HUDEP-2 (cell line): ENCODE data around the gene COL28A1.
"Not testable (repeated sequence)": the region's sequence is repeated elsewhere in the genome, so short reads cannot be mapped to it uniquely, and the experiment has no call there.

ENCODE experiments used
- DNase-seq, 76 experiments: peaks; one replicate each; lab custom pipeline; 2025; ENCODE audit not compliant: unreplicated experiment in 76 of 76; lab: John Stamatoyannopoulos, UW

The COL28A1 gene

GRCh38 chr7:7421826-7422225 lies 113.8 kb downstream of the COL28A1 start:
- no peak for DNase-seq

- no peak for DNase-seq
These were observed 116.7 kb downstream of the COL28A1 start for GRCh38 chr7:7418997-7419396.

DNA sequence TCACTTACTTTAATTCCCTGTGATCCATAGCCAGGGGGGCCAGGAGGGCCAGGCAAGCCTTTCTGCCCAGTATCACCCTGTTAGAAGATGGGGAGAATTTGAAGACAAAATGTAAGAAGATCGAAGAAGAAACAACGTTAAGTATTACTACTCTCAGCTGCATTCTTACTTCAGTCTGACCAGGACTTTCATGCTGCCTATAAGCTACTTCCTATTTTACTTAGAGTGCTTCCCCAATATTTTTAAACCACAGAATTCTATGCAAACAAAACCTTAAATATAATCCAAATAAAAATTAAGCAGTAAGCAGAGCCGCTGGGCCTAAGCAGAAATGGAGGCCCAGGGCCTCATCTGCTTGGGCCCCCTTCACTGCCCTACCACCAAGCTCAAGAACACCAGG lies 117.8 kb downstream of the COL28A1 start:
- no peak for DNase-seq

DNA sequence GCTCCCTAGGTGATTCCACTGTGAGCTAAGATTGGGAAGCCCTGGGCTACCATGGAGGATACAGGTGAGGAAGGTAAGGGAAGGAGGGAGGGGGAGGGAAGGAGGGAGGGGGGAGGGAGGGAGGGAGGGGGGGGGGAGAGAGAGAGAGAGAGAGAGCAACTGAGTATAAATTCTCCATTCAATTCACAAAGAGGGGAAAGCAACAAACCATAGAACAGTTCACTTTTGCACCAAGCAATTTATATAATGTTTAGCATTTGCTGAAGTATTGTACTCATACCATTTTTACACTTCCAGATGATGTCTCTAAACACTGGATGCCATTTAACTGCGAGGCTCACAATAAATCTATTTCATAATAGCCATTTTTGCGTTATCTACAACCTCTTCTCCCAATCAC lies 118.3 kb downstream of the COL28A1 start:
- DNase-seq: no peak

DNA sequence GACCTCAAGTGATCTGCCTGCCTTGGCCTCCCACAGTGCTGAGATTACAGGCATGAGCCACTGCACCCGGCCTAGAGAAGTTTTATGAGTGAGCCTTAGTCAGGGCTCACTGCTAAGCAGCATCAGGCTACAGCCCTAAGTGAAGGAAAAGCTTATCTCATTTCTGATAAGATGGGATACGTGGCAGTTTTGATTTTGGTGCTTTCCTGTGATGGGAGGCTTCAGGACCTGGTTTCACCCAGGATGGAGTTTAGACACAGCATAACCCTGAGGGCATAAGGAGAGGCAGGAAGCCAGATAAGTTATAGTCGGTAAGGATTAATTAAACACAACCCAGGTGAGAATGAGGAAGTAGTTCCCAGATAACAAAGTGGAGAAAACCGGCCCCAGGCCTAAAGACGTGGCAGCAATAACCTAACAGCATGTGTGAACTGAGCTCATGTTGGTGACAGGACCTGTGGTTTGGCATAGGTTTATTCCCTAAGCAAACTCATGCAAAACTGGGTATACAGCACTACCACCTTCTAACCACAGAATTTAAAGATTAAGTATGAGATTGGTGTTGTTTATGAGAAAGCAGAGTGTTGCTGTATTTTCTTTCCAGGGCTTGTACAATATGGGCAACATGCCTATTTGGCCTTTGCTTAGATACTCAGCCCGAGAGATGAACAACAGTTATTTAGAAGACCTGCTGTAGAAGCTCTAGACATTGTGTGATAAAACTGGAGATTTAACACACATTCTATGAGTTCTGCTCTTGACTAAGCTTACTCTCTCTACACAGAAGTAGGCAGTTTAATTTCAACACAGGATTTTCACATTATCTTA lies 119.4 kb downstream of the COL28A1 start:
- no peak for DNase-seq

- no peak for DNase-seq
These were observed 120.7 kb downstream of the COL28A1 start for GRCh38 chr7:7414791-7415603.

DNA sequence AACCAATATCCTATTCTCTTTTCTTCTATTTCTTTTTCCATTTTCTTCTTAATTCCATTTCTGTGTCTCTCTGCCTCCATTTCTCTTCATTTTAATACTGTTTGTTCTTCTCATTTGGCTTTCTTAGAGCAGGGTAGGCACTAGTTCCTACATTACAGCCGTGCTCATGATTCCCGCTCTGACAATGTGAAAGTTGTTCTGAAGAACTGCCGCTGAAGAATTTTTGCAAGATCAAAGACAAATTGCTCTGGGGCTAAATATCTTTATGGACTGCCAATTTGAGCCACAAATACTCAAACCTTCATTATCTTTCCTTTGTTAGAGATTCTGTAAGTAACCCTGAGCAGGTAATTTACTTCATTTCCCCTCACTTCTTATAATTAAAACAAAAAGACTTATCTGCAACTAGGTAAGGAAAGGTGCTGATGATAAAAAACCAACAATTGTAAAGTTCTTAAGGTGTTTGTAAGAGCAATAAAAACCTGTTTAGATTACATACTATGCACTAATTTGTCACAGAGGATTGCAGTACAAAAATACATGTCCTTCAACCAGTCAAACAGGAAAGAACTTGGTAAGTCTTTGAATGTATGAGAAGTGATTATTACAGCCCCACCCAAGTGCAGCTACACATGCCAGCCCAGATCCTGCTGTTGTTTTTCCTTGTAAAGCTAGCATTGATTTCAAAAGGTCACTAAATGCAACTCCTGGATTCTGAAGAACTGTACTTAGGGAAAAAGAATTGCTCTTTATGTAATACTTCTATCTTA lies 127.5 kb downstream of the COL28A1 start:
- no peak for DNase-seq

DNA sequence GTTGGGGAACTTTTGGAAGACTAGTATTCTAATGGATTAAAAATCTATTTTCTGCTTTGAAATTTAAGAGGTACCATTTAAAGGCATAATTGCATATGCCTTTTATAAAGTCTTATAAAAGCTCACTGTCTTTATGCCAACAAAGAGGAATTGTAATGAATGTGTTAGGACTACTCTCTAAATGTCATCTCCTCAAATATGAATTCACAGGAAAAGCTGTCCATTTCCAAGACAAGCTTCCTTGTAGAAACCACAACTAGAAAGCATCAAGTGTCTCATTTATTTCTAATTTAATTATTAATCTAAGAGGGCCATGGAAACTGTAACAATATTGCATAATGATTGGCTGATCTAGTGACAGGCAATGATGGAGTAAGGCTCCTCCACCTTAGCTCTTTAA lies 130.2 kb downstream of the COL28A1 start:
- DNase-seq: no peak

DNA sequence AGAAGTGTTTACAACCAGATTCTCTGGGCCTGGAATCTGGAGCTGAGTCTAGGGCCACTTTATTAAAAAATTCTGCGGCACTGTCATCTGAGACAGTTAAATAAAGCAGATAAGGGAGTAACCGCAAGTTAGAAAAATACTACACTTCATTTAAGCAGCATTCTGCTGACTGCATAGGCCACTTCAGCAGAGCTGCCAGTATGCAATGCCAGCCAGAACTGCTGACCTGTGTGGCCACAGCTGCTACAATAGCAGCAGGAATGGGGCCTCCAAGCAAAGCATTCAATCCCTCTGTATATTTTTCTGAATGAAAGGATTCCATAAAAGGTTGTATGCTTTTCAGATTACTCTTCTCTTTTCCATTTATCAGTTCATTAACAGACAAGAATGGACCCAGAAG lies 136.0 kb downstream of the COL28A1 start:
- no peak for DNase-seq

- DNase-seq: no peak
These were observed 139.9 kb downstream of the COL28A1 start for GRCh38 chr7:7395785-7396184.

GRCh38 chr7:7388164-7388563 lies 147.5 kb downstream of the COL28A1 start:
- not testable (repeated sequence) for DNase-seq

DNA sequence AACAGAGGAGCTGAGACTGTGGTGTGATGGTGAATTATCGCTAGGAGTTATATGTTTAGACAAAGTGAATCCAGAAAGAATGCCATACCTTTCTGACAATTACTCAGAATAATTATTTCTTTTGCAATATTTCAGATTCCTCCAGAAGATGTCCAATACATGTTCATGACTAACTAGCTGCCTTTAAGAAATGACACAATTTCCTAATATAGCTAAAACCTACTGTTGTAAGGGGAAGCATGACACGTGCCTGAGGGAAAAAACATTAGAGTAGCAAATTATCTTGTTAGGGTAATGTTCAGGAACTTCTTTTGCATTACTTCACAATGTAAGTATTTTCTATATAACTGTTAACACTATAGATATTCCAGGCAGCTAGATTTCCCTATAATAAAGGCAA lies 150.3 kb downstream of the COL28A1 start:
- DNase-seq: no peak

DNA sequence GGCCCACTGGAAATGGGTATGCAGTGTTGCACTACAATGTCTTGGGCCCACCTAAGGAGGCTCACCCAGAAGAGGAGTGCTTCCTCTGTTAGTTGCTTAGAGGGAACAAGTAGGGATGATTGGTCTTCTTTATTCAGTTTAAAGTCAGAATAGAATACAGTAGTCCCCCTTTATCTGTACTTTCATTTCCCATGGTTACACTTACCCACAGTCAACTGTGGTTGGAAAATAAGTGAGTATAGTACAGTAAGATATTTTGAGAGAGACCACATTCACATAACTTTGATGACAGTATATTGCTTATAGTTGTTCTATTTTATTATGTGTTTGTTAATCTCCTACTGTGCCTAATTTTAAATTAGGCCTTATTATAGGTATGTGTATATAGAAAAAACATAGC lies 151.4 kb downstream of the COL28A1 start:
- DNase-seq: no peak

DNA sequence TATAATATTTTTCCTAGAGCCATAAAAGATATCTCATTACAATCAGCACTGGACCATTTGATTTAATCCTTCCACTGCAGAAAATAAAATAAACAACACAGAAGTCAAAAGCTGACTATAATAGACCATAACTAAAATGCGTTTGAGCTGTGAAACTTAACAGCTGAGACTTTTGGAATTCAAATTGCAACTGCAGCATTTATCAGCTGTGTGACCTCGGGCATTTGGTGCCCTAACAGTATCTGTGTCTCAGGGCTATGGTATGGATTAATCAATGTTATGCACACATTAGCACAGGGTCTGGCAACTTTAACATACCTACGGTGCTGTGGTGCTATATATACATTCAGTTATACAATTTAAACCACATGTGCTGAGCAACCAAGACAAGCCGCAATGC lies 160.1 kb downstream of the COL28A1 start:
- no peak for DNase-seq

GRCh38 chr7:7370076-7370475 lies 165.6 kb downstream of the COL28A1 start:
- no peak for DNase-seq

DNA sequence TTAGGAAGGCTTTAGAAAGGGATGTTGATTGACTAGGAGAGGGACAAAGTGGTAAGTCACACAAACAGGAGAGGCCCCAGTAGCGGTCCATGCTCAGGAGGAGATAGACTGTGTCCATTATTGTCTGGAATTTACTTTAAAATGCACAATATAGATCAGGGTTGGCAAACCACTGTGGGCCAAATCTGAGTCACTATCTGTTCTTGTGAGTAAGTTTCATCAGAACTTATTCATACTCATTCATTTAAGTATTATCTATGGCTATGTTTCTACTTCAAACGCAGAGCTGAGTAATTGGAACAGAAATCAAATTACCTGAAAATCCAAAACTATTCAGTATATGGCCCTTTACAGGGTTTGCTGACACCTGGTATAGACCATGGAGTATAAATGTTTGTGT lies 166.5 kb downstream of the COL28A1 start:
- DNase-seq: no peak

DNA sequence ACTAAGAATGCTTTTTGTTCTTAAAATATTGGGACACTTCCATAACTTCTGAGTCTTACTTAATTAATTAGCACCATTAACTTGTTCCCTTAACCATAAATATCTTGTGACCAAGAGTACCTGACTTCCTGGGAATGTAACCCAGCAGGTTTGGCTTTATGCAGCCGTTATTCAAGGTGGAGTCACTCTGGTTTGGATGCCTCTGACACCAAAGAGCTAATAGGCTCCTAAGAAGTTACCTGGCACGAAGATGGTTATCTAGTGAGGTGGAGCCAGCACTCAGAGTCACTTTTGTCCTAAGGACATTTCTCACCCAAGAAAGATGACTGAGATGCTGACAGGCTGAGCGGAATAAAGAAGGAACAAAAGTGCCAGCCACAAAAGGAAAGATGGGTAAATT lies 181.0 kb downstream of the COL28A1 start:
- DNase-seq: no peak

DNA sequence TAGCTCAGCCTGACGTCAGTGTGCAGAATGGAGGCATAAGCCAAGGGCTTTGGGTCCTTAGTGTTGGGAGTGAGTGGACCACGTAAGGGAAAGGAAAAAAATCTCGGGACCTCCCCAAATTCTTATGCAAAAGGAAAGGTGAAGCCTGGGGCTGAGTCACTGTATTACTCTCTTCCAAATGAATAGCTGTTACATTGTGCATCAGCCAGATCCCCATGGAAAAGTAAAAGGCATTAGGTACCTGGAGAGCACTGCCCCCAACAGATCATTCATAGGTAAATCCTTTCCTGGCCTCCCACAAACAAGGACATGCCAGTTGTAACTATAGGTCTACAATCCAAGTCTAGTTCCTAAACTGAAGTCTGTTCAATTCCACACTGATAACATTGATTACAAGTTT lies 182.8 kb downstream of the COL28A1 start:
- no peak for DNase-seq

DNA sequence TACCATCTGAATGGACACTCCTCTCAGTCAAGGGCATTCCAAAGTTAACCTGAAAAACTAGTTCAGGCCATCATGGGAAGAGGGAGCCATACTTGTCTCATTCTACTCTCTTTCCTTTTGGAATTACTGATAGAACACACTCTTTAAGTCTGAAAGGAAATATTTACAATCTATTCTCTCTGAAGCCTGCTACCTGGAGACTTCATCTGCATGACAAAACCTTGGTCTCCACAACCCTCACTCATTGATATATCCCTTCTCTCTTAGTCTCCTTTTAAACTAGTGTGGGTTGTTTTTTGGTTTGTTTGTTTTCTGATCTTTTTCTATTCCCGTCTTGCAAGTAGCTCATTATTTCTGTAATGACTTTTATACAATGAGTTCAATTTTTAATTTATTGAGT lies 183.8 kb downstream of the COL28A1 start:
- DNase-seq: no peak

DNA sequence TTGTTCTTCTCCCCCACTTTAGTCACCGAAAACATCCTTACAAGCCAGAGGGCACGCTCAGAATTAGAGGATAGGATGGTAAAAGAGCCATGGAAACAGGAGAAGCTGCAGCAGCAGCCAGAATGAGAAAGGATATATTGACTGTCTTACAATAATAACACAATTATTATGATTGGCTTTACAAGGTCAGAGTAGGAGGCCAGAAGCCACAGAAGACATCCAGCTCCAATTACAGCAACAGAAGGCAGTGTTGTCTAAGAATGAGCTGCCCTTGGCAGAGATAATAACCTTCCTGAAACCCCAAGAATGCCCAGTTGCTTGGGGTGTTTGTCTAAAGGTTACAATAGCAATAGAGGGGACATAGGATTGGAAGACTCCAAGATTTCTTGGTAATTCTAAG lies 184.5 kb downstream of the COL28A1 start:
- DNase-seq: no peak

DNA sequence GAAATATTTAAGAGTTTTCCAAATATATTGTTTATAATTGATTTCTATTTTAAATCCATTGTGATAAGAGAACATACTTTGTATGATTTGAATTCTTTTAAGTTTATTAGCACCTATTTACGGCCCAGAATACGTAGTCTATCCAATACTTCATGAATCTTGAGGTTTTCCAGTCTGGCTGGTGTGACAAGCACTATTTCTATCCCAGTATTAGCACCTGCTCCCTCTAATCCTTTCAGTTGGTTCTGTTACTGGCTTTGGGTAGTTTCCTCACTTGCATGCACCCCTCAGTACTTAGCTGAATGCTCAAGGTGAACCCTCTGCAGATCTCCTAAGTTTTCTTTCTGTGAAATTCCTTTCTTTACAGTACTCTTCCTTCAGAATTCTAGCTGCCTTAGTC lies 186.5 kb downstream of the COL28A1 start:
- DNase-seq: no peak
